A549 (cell line): ENCODE data around the gene VIL1.

Experiments used
- CTCF ChIP-seq: fragments of >200 bp; sonication (Bioruptor Twin); formaldehyde crosslinking; IDR thresholded peaks from 3 replicates; pipeline ENCODE4 v1.5.1; 2016
- EHMT2 ChIP-seq: fragments of 200-600 bp; sonication (generic); IDR thresholded peaks from 2 replicates; pipeline ENCODE4 v1.6.1; 2016; ENCODE audit warnings: antibody characterized with exemption, low read depth, mild to moderate bottlenecking, moderate library complexity
- EP300 ChIP-seq, 2 experiments: fragments of >200 bp; sonication (Bioruptor Twin); formaldehyde crosslinking; IDR thresholded peaks; 2 replicates in 1 of 2; 3 replicates in 1 of 2; pipeline ENCODE4 v1.6.1; 2016 to 2017
- ESRRA ChIP-seq: fragments of 150-350 bp; IDR thresholded peaks from 2 replicates; pipeline ENCODE4 v1.6.1; 2014; ENCODE audit warnings: mild to moderate bottlenecking, low read length, borderline replicate concordance
- HOXA7 ChIP-seq: fragments of 250-450 bp; sonication (Bioruptor Pico); IDR thresholded peaks from 2 replicates; pipeline ENCODE4 v1.5.0; 2020; ENCODE audit warnings: mild to moderate bottlenecking, moderate library complexity
- JUN ChIP-seq, 2 experiments: fragments of >200 bp; sonication (Bioruptor Twin); formaldehyde crosslinking; IDR thresholded peaks; 2 replicates in 1 of 2; 3 replicates in 1 of 2; pipeline ENCODE4 v1.6.1; 2016 to 2017
- RAD21 ChIP-seq, 2 experiments: fragments of >200 bp in 1 of 2; sonication (Bioruptor Twin) in 1 of 2; formaldehyde crosslinking in 1 of 2; IDR thresholded peaks in 1 of 2; conservative IDR thresholded peaks in 1 of 2; 2 replicates in 1 of 2; 3 replicates in 1 of 2; pipeline ENCODE4 v1.6.1; 2012 to 2018; ENCODE audit warnings: inconsistent platforms in 1 of 2
- REST ChIP-seq: fragments of 200-600 bp; sonication (generic); IDR thresholded peaks from 2 replicates; pipeline ENCODE4 v1.6.1; 2016; ENCODE audit warnings: antibody characterized with exemption, mild to moderate bottlenecking, moderate library complexity

DNA sequence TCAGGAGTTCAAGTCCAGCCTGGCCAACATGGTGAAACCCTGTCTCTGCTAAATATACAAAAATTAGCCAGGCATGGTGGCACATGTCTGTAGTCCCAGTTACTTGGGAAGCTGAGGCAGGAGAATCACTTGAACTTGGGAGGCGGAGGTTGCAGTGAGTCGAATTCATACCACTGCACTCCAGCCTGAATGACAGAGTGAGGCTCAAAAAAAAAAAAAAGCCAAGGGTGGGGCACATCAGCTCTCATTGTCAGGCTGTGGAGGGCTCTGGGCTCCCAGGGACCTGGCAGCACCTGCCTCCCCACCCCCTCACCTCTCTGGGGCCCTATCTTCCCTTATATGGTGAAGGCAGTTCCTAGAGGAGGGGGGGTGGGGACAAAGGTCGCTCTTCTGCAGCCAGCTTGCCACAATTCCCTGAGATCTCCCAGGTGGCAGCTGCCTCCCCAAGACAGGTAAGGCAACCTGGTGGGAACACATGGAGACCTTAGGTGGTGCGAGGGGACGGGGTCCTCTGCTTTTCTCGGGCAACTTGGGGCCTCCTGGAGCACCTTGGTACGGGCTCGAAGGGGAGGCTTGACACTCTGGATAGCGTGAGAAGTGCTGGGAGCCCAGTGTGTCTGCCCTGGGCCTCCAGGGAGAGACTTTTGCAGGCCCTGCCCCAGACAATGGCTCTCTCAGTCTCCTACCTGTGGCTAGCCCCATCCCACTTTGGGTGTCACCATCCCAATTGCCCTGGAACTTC, at the start of gene VIL1:
- TF ChIP-seq JUN (IDR thresholded peaks at IDR 0.05) (no peak), RAD21 (conservative IDR thresholded peaks at IDR 0.05 in 1 of 2, IDR thresholded peaks at IDR 0.05 in 1 of 2) (no peak), CTCF (no peak), REST (no peak), HOXA7 (no peak), EP300 (IDR thresholded peaks at IDR 0.05) (no peak), ESRRA (no peak), EHMT2 (no peak)
